Fibroblast of villous mesenchyme (primary cell): ENCODE results near the gene GVQW3. TPM values are rescaled to one million over a fixed set of nuclear protein-coding genes. Genes with fewer than 3 reads are reported as not detected.

Source experiments
- DNase-seq: peaks from one replicate; pipeline ENCODE4 v3.0.0-alpha.2; 2010; ENCODE audit warnings: low read depth
- H3K4me3 ChIP-seq: 2 replicates; pipeline ENCODE4 v1.5.1; 2011; ENCODE audit warnings: low read depth, mild to moderate bottlenecking, low read length
- total RNA-seq: library from RNA; depleted of rRNA; stranded (reverse); fragments of >200 nt; gene quantifications from 2 replicates; pipeline ENCODE4 v1.2.3, GENCODE V29; 2012
- TF ChIP-seq, protein P1 (sequence below): IDR thresholded peaks from 2 replicates; pipeline ENCODE4 v1.5.1; 2012; ENCODE audit warnings: low read depth, mild to moderate bottlenecking, low read length; ENCODE audit not compliant: insufficient read depth

The GVQW3 gene
- total RNA-seq, 1 donor, result 1.7 TPM

DNA sequence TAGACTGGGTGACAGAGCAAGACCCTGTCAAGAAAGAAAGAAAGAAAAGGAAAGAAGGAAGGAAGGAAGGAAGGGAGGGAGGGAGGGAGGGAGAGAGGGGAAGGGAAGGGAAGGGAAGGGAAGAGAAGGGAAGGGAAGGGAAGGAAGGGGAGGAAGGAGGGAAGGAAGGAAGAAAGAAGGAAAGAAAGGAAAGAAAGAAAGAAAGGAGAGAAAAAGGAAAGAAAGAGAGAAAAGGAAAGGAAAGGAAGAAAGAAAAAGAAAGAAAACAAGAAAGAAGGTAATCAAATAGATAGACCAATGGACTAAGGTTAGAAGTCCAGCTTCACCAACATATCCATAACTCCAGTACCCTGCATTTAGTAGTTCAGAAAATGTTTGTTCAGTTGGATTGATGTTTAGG, 45.5 kb downstream of the GVQW3 start:
- no peak overlapping the region for H3K4me3 ChIP-seq

DNA sequence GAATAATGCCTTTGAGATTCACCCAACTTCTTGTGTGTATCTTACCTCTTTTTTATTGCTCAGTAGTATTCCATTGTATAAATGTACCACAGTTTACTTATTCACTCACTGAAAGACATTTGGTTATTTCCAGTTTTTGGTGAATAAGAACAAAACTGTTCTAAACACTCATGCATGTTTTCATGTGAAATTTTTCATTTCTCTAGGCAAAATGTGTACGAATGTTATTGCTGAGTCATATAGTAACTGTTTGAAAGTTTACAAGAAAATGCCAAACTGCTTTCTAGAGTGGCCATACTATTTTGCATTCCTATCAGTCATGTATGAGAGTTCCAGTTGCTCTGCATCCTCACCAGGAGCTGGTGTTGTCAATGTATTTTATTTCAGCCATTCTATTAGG, 54.9 kb downstream of the GVQW3 start:
- no peak overlapping the region for H3K4me3 ChIP-seq
- no peak for DNase-seq
- TF ChIP-seq, protein P1, sequence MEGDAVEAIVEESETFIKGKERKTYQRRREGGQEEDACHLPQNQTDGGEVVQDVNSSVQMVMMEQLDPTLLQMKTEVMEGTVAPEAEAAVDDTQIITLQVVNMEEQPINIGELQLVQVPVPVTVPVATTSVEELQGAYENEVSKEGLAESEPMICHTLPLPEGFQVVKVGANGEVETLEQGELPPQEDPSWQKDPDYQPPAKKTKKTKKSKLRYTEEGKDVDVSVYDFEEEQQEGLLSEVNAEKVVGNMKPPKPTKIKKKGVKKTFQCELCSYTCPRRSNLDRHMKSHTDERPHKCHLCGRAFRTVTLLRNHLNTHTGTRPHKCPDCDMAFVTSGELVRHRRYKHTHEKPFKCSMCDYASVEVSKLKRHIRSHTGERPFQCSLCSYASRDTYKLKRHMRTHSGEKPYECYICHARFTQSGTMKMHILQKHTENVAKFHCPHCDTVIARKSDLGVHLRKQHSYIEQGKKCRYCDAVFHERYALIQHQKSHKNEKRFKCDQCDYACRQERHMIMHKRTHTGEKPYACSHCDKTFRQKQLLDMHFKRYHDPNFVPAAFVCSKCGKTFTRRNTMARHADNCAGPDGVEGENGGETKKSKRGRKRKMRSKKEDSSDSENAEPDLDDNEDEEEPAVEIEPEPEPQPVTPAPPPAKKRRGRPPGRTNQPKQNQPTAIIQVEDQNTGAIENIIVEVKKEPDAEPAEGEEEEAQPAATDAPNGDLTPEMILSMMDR, result no peak

More for the DNA sequence above, 45.5 kb downstream of the GVQW3 start:
- TF ChIP-seq, protein P1, result no peak
- no peak for DNase-seq

GRCh38 chr11:76443268-76443980, 62.3 kb downstream of the GVQW3 start:
- DNase-seq, result peak; percentile 22
- peak overlapping the region; percentile 99 for H3K4me3 ChIP-seq
- TF ChIP-seq, protein P1, result no peak

- TF ChIP-seq, protein P1, result no peak
- H3K4me3 ChIP-seq, result peak overlapping the region; percentile 99
- DNase-seq, result no peak
Measured at GRCh38 chr11:76444065-76444383, 62.9 kb downstream of the GVQW3 start.

- TF ChIP-seq, protein P1, result no peak
- peak; percentile 100 for DNase-seq
- H3K4me3 ChIP-seq, result peak within 1 kb of the TSS; percentile 99
Measured at GRCh38 chr11:76444384-76445120, 63.4 kb downstream of the GVQW3 start, which contains the start of gene EMSY. EMSY (plus strand) TSS chr11:76445018; CDS start chr11:76446939, 1,921 bp downstream.

GRCh38 chr11:76445121-76446084, 64.3 kb downstream of the GVQW3 start:
- DNase-seq, result peak; percentile 87
- TF ChIP-seq, protein P1, result no peak

More at GRCh38 chr11:76445121-76446084, 64.3 kb downstream of the GVQW3 start:
- H3K4me3 ChIP-seq, result peak overlapping the region; percentile 99
